Upper lobe of left lung (tissue), 6 donors: ENCODE results near the gene SEZ6L. TPM values are rescaled to one million over a fixed set of nuclear protein-coding genes. Genes with fewer than 3 reads are reported as not detected.

Experiments
- ATAC-seq, 2 donors: fragments of 200-7000 bp; cut with Tn5 transposase; one replicate each; pipeline ENCODE4 v1.9.1; 2022; ENCODE audit warnings: mild to moderate bottlenecking in 2 of 2, moderate library complexity in 2 of 2; ENCODE audit not compliant: low FRiP score in 2 of 2
- DNase-seq, 2 donors: peaks; one replicate each; pipeline ENCODE4 v3.0.0-alpha.2; 2019 to 2020
- H3K27ac ChIP-seq, 4 donors: fragments of 200-600 bp; sonication (generic); one replicate each; pipeline ENCODE4 v1.5.1; 2016 to 2019
- H3K27me3 ChIP-seq, 4 donors: fragments of 200-600 bp; sonication (generic); one replicate each; pipeline ENCODE4 v1.5.1; 2017 to 2019
- H3K36me3 ChIP-seq, 4 donors: fragments of 200-600 bp; sonication (generic); one replicate each; pipeline ENCODE4 v1.5.1; 2016 to 2019
- H3K4me1 ChIP-seq, 4 donors: fragments of 200-600 bp; sonication (generic); one replicate each; pipeline ENCODE4 v1.5.1; 2018 to 2019
- H3K4me3 ChIP-seq, 4 donors: fragments of 200-600 bp; sonication (generic); one replicate each; pipeline ENCODE4 v1.5.1; 2017 to 2019; ENCODE audit warnings: mild to moderate bottlenecking in 2 of 4, moderate library complexity in 1 of 4
- H3K9me3 ChIP-seq, 4 donors: fragments of 200-600 bp; sonication (generic); one replicate each; pipeline ENCODE4 v1.5.1; 2018 to 2019
- EP300 ChIP-seq, 4 donors: sonication (generic); formaldehyde crosslinking; IDR thresholded peaks; one replicate each; pipeline ENCODE4 v1.5.1; 2017; ENCODE audit warnings: antibody characterized with exemption in 4 of 4, control low read depth in 2 of 4
- POLR2A ChIP-seq, 4 donors: fragments of 450-650 bp; IDR thresholded peaks; one replicate each; pipeline ENCODE4 v1.5.1; 2016 to 2017; ENCODE audit warnings: antibody characterized with exemption in 4 of 4, mild to moderate bottlenecking in 2 of 4
- POLR2AphosphoS5 ChIP-seq, 2 donors: sonication (generic); formaldehyde crosslinking; IDR thresholded peaks; one replicate each; pipeline ENCODE4 v1.5.1; 2017; ENCODE audit warnings: antibody characterized with exemption in 2 of 2
- WGBS, 2 donors: methylation state at CpG; one replicate each; pipeline ENCODE4 v1.1.5; 2017 to 2018; 5-methylcytosine and 5-hydroxymethylcytosine counted together
- total RNA-seq, 6 donors: library from RNA; depleted of rRNA in 4 of 6; stranded (reverse); fragments of >200 nt in 4 of 6; gene quantifications; one replicate each; pipeline versions ENCODE4 v1.1.0 to v1.2.1, GENCODE V29; 2016 to 2021
- TF ChIP-seq, protein P1 (sequence below), 6 experiments: fragments of 450-650 bp in 4 of 6; fragments of 200-600 bp in 2 of 6; sonication (generic) in 2 of 6; IDR thresholded peaks; one replicate each; pipeline ENCODE4 v1.5.1; 2016 to 2019; ENCODE audit warnings: antibody characterized with exemption in 6 of 6
- donor health status: DM: no; HTN: no; CAD: no; lungs with moderate emphysema.
- donor health status: DM: no; HTN: yes; CAD: no; lungs with severe emphysema.

The SEZ6L gene
- total RNA-seq, 6 donors from 2014 or later = 0.06 to 1.2 (median 0.24) TPM; not detected in 3

DNA sequence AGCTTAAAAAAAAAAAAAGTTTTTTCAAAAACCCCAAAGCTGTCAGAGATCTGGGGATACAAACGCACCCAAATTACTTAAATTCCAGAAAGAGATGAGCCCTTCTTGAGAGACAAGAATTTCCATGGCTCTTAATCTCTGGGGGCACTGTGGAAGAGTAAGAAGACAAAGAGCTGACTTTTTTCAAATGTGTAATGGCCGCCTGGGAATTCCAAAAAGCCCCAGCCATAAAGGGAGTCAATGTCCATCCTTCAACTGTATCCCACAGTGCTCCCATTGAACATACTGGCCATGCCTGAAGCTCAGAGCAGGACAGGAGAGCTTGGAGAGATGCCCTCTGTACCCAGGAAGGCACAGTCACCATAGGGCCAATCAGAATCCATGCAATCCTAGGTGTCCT is 222.4 kb downstream of the SEZ6L start:
- Histone ChIP-seq H3K36me3 (no peaks in the 10 kb centered on the region), H3K27me3 (no peaks in the 10 kb centered on the region), H3K27ac (no peak overlapping the region), H3K4me1 (no peaks in the 10 kb centered on the region), H3K4me3 (no peak overlapping the region), H3K9me3 (no peaks in the 10 kb centered on the region)
- 80 to 84% methylated on average over 2 of the region's 2 CpGs for WGBS, 2 donors
- ATAC-seq (no peak), DNase-seq (no peak)
- TF ChIP-seq POLR2A (IDR thresholded peaks at IDR 0.05) (no peak), POLR2AphosphoS5 (IDR thresholded peaks at IDR 0.05) (no peak), EP300 (IDR thresholded peaks at IDR 0.05) (no peak)
- TF ChIP-seq, protein P1, sequence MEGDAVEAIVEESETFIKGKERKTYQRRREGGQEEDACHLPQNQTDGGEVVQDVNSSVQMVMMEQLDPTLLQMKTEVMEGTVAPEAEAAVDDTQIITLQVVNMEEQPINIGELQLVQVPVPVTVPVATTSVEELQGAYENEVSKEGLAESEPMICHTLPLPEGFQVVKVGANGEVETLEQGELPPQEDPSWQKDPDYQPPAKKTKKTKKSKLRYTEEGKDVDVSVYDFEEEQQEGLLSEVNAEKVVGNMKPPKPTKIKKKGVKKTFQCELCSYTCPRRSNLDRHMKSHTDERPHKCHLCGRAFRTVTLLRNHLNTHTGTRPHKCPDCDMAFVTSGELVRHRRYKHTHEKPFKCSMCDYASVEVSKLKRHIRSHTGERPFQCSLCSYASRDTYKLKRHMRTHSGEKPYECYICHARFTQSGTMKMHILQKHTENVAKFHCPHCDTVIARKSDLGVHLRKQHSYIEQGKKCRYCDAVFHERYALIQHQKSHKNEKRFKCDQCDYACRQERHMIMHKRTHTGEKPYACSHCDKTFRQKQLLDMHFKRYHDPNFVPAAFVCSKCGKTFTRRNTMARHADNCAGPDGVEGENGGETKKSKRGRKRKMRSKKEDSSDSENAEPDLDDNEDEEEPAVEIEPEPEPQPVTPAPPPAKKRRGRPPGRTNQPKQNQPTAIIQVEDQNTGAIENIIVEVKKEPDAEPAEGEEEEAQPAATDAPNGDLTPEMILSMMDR (IDR thresholded peaks at IDR 0.05) = no peak

DNA sequence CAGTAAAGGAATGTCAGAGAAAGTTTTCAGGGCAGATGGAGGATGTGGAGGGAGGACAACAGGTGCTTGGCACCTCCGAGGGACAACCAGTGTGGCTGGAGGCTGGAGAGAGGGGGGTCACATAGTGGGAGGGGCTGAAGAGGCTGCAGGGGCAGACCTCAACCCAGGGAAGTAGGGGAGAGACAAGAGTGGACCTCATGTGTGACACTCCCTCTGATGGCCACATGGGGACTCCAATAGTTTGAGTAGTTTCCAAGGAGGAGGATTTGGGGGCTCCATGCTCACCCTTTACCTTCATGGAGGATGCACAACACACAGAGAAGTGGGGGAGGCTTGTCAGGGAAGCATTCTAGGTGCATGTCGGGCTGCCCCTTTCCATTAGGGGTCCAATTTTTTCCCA is 224.7 kb downstream of the SEZ6L start:
- DNase-seq = no peak
- no peaks in the 10 kb centered on the region for H3K9me3 ChIP-seq
- no peaks in the 10 kb centered on the region for H3K27me3 ChIP-seq
- H3K4me3 ChIP-seq = no peak overlapping the region
- ATAC-seq = no peak
- no peak for TF ChIP-seq POLR2A (IDR thresholded peaks at IDR 0.05)
- no peak for TF ChIP-seq POLR2AphosphoS5 (IDR thresholded peaks at IDR 0.05)
- TF ChIP-seq, protein P1 (IDR thresholded peaks at IDR 0.05) = no peak
- TF ChIP-seq EP300 (IDR thresholded peaks at IDR 0.05) = no peak
- no peaks in the 10 kb centered on the region for H3K36me3 ChIP-seq
- no peak overlapping the region for H3K27ac ChIP-seq
- H3K4me1 ChIP-seq = no peaks in the 10 kb centered on the region
- WGBS, 2 donors = 41 to 46% methylated on average over 2 of the region's 2 CpGs

- ATAC-seq (no peak), DNase-seq (no peak)
- H3K36me3 ChIP-seq = no peaks in the 10 kb centered on the region
- no peaks in the 10 kb centered on the region for H3K4me1 ChIP-seq
- H3K9me3 ChIP-seq = no peaks in the 10 kb centered on the region
- TF ChIP-seq, protein P1 (IDR thresholded peaks at IDR 0.05) = no peak
- no peak for TF ChIP-seq POLR2AphosphoS5 (IDR thresholded peaks at IDR 0.05)
- TF ChIP-seq POLR2A (IDR thresholded peaks at IDR 0.05) = no peak
- TF ChIP-seq EP300 (IDR thresholded peaks at IDR 0.05) = no peak
- no peaks in the 10 kb centered on the region for H3K27me3 ChIP-seq
- H3K27ac ChIP-seq = no peak overlapping the region
- 0 to 26% methylated on average over 1 of the region's 1 CpG for WGBS, 2 donors
- H3K4me3 ChIP-seq = no peak overlapping the region
These were observed 225.5 kb downstream of the SEZ6L start for GRCh38 chr22:26394777-26395176.

DNA sequence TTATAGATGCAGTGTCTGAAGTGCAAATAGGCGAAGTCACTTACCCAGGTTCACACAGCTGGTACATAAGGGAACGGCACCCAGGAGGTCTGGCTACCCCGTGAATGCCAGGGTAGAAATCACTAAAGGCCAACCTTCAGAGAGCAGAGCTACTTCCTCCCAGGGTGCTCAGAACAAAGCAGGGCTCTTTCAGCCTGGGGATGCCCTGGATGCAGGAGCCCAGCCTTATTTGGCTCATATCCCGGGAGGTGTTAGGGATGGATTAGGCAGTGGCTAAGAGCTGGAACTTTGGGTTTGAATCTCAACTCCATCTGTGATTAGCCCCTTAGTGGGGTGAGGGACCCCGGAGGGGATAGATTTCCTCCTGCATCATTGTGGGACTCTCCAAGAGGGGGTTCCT is 226.7 kb downstream of the SEZ6L start:
- ATAC-seq = no peak
- no peak overlapping the region for H3K27ac ChIP-seq
- no peaks in the 10 kb centered on the region for H3K9me3 ChIP-seq
- no peaks in the 10 kb centered on the region for H3K36me3 ChIP-seq
- TF ChIP-seq POLR2AphosphoS5 (IDR thresholded peaks at IDR 0.05) (no peak), POLR2A (IDR thresholded peaks at IDR 0.05) (no peak), EP300 (IDR thresholded peaks at IDR 0.05) (no peak)
- TF ChIP-seq, protein P1 (IDR thresholded peaks at IDR 0.05) = no peak
- WGBS, 2 donors = 52 to 61% methylated on average over 5 of the region's 5 CpGs
- H3K4me3 ChIP-seq = no peak overlapping the region
- H3K4me1 ChIP-seq = no peaks in the 10 kb centered on the region
- no peak for DNase-seq
- no peaks in the 10 kb centered on the region for H3K27me3 ChIP-seq

GRCh38 chr22:26398741-26399153 is 229.5 kb downstream of the SEZ6L start:
- Histone ChIP-seq H3K4me3 (no peak overlapping the region), H3K9me3 (no peaks in the 10 kb centered on the region), H3K36me3 (no peaks in the 10 kb centered on the region), H3K4me1 (no peaks in the 10 kb centered on the region), H3K27me3 (no peaks in the 10 kb centered on the region), H3K27ac (no peak overlapping the region)
- TF ChIP-seq, protein P1 (IDR thresholded peaks at IDR 0.05) = peak in 5 of 6 experiments; percentile 30 to 55 (median 44)
- TF ChIP-seq POLR2A (IDR thresholded peaks at IDR 0.05) (no peak), EP300 (IDR thresholded peaks at IDR 0.05) (no peak), POLR2AphosphoS5 (IDR thresholded peaks at IDR 0.05) (no peak)
- DNase-seq (peak in 1 of 2 donors; percentile 21), ATAC-seq (peak in 1 of 2 donors; percentile 88)
- 35 to 44% methylated on average over 3 of the region's 3 CpGs for WGBS, 2 donors
